ENCODE data around the gene LHX8. TPM values are rescaled to one million over a fixed set of nuclear protein-coding genes. Genes with fewer than 3 reads are reported as not detected.

The LHX8 gene
- polyA plus RNA-seq, 2 of the 4 experiments (the other 2 are of a cell fraction), result 3.3 to 9.5 TPM

- Histone ChIP-seq H3K9me3 (no peaks in the 10 kb centered on the region), H3K4me1 (no peaks in the 10 kb centered on the region), H3K4me2 (no peak overlapping the region), H3K27ac (no peak overlapping the region), H3K4me3 (no peak overlapping the region)
- ChIA-PET POLR2A (no interaction called here), CTCF (no interaction called here)
- WGBS (ENCODE audit: missing lambda C conversion rate), result 34% methylated on average over 2 of the region's 2 CpGs
- ATAC-seq, result no peak
- no peak for FAIRE-seq
- no peak for DNase-seq (ENCODE audit: low read depth in 1 of 2, low spot score in 1 of 2)
- no peak for TF ChIP-seq ZSCAN20 (CRISPR knock-in tag; IDR thresholded peaks at IDR 0.05)
- TF ChIP-seq SREBF2 (IDR thresholded peaks at IDR 0.05), result no peak
- no peak for TF ChIP-seq TP53 (CRISPR knock-in tag; IDR thresholded peaks at IDR 0.05)
- no peak for TF ChIP-seq MAZ (IDR thresholded peaks at IDR 0.05; ENCODE audit: borderline replicate concordance, low read depth, low read length)
- no peak for TF ChIP-seq USF2 (IDR thresholded peaks at IDR 0.05)
- TF ChIP-seq RARB (CRISPR knock-in tag; IDR thresholded peaks at IDR 0.05), result no peak
- no peak for TF ChIP-seq ATOH8 (CRISPR knock-in tag; IDR thresholded peaks at IDR 0.05; ENCODE audit: low read depth)
- TF ChIP-seq CHD2 (IDR thresholded peaks at IDR 0.05; ENCODE audit: low read length, partially characterized antibody), result no peak
- no peak for TF ChIP-seq FOSL2 (IDR thresholded peaks at IDR 0.05)
- TF ChIP-seq FOSL2 (CRISPR knock-in tag; IDR thresholded peaks at IDR 0.05), result no peak
- no peak for TF ChIP-seq GATA3 (IDR thresholded peaks at IDR 0.05; ENCODE audit: borderline replicate concordance)
- TF ChIP-seq NPAS2 (CRISPR knock-in tag; IDR thresholded peaks at IDR 0.05; ENCODE audit: borderline replicate concordance), result no peak
- no peak for TF ChIP-seq JUNB (IDR thresholded peaks at IDR 0.05)
- TF ChIP-seq RAD21 (conservative IDR thresholded peaks at IDR 0.05 in 1 of 2, IDR thresholded peaks at IDR 0.05 in 1 of 2), result no peak
- TF ChIP-seq ZFP36 (IDR thresholded peaks at IDR 0.05; ENCODE audit: borderline replicate concordance, partially characterized antibody), result no peak
- no peak for TF ChIP-seq REST (IDR thresholded peaks at IDR 0.05)
- TF ChIP-seq HOXB13 (CRISPR knock-in tag; IDR thresholded peaks at IDR 0.05; ENCODE audit: low read depth), result no peak
- no peak for TF ChIP-seq ELK1 (IDR thresholded peaks at IDR 0.05; ENCODE audit: low read depth, low read length)
- TF ChIP-seq CBX8 (IDR thresholded peaks at IDR 0.05), result no peak
Observed at GRCh38 chr1:75170011-75170410, 35.8 kb downstream of the LHX8 start.

- ATAC-seq (no peak), FAIRE-seq (no peak), DNase-seq (ENCODE audit: low read depth in 1 of 2, low spot score in 1 of 2) (no peak)
- WGBS (ENCODE audit: missing lambda C conversion rate), result 50% methylated on average over 2 of the region's 2 CpGs
- TF ChIP-seq SREBF2 (IDR thresholded peaks at IDR 0.05) (no peak), HOXB5 (CRISPR knock-in tag; IDR thresholded peaks at IDR 0.05) (no peak), BHLHE40 (IDR thresholded peaks at IDR 0.05; ENCODE audit: low read depth, low read length) (no peak), ATOH8 (CRISPR knock-in tag; IDR thresholded peaks at IDR 0.05; ENCODE audit: low read depth) (no peak), TFCP2L1 (CRISPR knock-in tag; IDR thresholded peaks at IDR 0.05) (no peak), NFE2L2 (conservative IDR thresholded peaks at IDR 0.05; ENCODE audit: low read length) (no peak), ZC3H11A (IDR thresholded peaks at IDR 0.05) (no peak), HOXA7 (CRISPR knock-in tag; IDR thresholded peaks at IDR 0.05) (no peak), NPAS2 (CRISPR knock-in tag; IDR thresholded peaks at IDR 0.05; ENCODE audit: borderline replicate concordance) (no peak), E2F6 (IDR thresholded peaks at IDR 0.05; ENCODE audit: borderline replicate concordance, low read depth) (no peak), CBX2 (IDR thresholded peaks at IDR 0.05; ENCODE audit: borderline replicate concordance, low read depth) (no peak), MAFK (IDR thresholded peaks at IDR 0.05; ENCODE audit: partially characterized antibody) (no peak), ESRRA (IDR thresholded peaks at IDR 0.05; ENCODE audit: borderline replicate concordance, low read length) (no peak), TP53 (CRISPR knock-in tag; IDR thresholded peaks at IDR 0.05) (no peak), FOXS1 (CRISPR knock-in tag; IDR thresholded peaks at IDR 0.05) (no peak), KDM1A (IDR thresholded peaks at IDR 0.05; ENCODE audit: low read depth) (no peak), SMC3 (IDR thresholded peaks at IDR 0.05) (no peak), HDAC2 (IDR thresholded peaks at IDR 0.05) (no peak)
- ChIA-PET POLR2A (no interaction called here), CTCF (no interaction called here)
- H3K4me1 ChIP-seq, result no peaks in the 10 kb centered on the region
- no peaks in the 10 kb centered on the region for H3K9me3 ChIP-seq
- no peak overlapping the region for H3K27ac ChIP-seq
- H3K4me2 ChIP-seq, result no peak overlapping the region
- no peak overlapping the region for H3K4me3 ChIP-seq
Observed at GRCh38 chr1:75170981-75171380, 36.8 kb downstream of the LHX8 start.

Data from A549 (cell line).